NCI-H2196 (cell line): ENCODE measurements around the gene SPATA25.
A peak's percentile ranks its signal among the peaks of the same experiment; 100 is the strongest.

Experiments
- DNase-seq: peaks from one replicate; lab custom pipeline; 2025; ENCODE audit not compliant: unreplicated experiment; lab: John Stamatoyannopoulos, UW

Gene SPATA25

DNA sequence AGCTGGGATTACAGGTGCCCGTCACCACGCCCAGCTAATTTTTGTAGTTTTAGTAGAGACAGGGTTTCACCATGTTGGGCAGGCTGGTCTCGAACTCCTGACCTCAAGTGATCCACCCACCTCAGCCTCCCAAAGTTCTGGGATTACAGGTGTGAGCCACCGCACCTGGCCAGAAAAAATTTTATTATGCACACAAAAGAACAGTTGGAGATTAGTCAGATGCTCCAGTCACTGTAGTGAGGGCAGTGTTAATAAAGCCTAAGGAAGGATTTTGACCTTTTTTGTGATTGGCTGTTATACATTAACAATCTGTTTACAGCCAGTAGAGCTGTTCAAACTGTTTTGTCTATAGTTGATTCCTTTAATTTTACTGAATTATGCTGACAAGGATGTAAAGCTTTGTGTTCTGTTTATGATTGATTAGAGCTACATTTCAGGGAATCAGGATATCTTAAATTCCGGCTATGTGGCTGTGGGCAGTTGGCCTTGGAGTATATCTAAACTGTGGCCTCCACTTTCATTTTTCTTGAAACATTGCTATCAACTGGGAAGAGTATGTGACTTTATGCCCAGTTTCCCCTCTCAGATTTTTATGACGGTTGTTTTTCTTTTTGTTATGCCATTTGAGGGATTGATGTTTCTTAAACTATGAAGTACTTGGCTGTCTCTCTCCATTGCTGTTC is 20.1 kb downstream of the SPATA25 start:
- DNase-seq = no peak

DNA sequence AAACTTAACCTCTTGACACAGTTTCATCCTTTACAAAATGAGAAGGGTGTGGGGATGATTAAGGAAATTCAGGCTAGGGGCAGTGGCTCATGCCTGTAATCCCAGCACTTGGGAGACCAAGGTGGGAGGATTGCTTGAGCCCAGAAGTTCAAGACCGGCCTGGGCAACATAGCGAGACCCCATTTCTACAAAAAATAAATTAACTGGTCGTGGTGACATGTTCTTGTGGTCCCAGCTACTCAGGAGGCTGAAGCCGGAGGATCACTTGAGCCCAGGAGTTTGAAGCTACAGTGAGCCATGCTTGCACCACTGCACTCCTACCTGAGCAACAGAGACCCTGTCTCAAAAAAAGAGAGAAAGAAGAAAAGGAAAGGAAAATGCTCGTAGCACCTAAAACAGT is 21.0 kb downstream of the SPATA25 start:
- no peak for DNase-seq

DNA sequence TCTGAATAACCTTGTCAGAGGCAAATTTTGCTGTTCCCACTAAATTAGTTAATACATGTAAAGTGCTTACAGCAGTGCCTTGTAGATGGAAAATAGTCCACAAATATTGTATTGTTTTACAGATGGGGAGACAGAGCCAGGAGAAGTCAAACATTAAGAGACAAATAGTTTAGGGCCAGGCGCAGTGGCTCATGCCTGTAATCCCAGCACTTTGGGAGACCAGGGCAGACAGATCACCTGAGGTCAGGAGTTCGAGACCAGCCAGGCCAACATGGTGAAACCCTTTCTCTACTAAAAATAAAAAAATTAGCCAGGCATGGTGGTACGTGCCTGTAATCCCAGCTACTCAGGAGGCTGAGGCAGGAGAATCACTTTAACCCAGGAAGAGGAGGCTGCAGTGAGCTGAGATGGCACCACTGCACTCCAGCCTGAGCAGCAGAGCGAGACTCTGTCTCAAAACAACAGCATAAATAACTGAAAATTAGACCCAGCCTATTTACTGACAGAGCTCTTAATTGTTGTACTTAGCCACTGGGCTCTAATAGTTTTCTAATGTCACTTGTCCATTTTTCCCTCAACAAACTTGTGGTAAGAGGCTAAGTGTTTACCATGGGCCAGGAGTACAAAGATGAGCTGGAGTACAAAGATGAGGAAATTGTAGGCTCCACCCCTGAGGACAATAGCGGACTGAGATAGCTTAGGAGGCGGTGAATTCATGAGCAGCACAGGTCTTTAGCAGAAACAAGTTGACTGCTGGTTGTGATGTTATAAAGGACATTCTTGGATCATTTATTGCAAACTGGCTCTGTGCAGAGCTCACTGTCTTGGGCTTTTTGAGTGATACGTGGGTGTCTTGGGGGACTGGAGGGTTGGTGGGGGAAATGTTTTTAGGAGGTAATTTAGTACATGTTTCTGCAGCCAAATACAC is 23.6 kb downstream of the SPATA25 start:
- DNase-seq = no peak

DNA sequence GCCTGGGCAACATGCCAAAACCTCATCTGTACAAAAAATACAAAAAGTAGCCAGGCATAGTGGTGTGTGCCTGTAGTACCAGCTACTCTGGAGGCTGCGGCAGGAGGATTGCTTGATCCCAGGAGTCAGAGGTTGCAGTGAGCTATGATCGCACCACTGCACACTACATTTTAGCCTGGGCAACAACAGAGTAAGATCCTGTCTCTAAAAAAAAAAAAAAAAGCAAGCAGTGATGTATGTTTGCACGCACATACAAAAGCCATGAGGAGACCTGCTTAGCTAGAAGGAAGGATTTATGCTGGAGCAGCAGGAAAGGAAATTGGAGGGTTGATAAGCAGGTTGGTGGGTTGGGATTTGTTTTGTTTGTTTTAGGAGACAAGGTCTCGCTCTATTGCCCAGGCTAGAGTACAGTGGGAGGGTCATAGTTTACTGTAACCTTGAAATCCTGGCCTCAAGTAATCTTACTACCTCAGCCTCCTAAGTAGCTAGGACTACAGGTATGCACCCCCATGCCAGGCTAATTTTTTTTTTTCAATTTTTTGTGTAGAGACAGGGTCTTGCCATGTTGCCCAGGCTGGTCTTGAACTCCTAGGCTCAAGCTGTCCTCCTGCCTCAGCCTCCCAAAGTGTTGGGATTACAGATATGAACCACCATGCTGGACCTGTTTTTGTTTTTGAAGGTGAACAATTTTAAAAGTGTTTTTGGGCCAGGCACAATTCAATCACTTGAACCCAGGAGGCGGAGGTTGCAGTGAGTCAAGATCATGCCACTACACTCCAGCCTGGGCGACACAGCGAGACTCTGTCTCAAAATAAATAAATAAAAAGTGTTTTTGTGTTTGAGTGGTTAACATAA is 26.0 kb downstream of the SPATA25 start:
- peak; percentile 23 for DNase-seq

DNA sequence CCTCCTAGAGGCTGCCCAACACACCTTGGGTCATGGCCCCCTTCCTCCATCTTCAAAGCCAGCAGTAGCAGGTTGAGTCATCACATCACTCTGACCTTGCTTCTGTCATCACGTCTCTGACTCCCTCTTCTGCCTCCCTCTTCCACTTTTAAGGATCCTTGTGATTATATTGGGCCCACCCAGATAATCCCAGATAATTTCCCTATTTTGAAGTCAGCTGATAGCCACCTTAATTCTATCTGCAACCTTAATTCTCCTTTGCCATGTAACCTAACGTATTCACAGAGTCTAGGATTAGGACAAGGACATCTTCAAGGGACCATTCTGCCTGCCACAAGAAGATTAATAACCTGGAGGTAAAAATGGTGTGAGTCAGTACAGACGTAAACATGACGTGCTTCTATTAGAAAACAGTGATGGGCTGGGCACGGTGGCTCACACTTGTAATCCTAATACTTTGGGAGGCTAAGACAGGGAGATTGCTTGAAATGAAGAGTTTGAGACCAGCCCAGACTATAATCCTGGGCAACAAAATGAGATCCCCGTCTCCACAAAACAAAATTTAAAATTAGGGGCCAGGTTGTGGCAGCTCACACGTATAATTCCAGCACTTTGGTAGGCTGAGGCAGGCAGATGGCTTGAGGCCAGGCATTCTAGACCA is 26.7 kb downstream of the SPATA25 start:
- no peak for DNase-seq

DNA sequence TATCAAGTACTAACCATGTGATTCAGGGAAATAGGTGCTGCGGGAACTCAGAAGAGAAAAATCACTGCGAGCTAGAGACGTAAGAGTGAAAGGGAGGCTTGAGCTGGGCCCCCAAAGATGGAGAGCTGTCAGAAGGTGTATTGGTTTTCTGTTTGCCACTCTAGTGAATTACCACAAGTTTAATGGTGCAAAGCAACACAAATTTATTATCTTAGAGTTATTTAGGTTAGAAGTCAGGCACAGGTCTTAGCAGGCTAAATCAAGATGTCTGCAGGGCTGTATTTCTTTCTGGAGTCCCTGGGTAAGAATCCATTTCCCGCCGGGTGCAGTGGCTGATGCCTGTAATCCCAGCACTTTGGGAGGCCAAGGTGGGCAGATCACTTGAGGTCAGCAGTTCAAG is 27.5 kb downstream of the SPATA25 start:
- DNase-seq = no peak

DNA sequence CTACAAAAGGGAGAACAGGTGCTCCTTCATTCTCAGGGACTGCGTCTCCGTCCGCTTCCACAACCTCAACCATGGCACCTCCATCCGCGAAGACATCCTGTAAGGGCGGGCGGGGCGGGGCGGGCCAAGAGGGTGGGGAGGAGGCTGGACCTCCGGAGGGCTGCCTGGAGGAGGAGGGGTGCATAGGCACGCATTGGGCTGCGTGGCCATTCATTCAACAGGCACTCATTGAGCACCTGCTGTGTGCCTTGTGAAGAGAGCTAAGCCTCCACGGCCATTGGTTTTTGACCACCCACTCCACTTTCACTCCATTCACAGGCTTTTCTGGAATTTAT is 29.6 kb downstream of the SPATA25 start:
- no peak for DNase-seq

DNA sequence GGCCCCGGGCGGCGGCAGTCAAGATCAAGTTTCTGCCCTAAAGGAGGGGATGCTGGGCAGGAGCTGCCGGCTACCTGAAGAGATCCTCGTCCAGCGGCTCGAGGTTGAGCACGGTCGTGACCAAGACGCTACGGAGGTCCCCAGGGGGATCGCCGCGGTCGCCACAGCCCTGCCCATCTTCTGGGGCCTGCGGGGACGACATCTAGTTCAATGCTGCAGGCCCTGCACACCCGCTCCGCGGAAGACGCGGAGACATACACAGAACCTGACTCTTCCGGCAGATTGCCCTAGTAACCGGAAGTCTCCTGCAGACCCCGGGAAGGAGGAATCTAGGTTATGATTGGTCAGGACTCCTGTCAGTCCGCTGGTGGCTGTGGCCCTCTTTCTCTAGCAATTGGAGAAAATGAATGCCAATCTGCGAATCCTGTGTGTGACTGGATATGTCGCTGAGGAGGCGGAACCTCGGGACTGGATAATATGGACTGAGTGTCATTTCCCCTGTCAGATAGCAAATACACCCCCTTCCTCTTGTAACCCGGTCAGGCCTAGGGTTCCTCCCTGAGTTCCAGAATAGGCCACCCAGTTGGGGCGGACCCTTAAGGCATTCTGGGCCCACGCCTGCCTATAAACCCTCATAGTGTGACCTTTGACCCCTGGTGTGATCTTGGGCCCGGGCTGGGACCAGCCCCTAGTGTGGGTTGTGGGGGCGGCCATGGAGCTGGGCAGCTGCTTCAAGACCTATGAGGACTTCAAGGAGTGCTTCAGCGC is 30.1 kb downstream of the SPATA25 start, which contains the start of the genes ACOT8 and ZSWIM3:
Gene ACOT8, minus strand, starts transcription at position 279 of the 768 bp plus-strand sequence. Its CDS starts 77 bp downstream, at position 202.
Gene ZSWIM3, plus strand, starts transcription at position 501 of the 768 bp plus-strand sequence. Its CDS starts 212 bp downstream, at position 713.
- DNase-seq = peak; percentile 100

DNA sequence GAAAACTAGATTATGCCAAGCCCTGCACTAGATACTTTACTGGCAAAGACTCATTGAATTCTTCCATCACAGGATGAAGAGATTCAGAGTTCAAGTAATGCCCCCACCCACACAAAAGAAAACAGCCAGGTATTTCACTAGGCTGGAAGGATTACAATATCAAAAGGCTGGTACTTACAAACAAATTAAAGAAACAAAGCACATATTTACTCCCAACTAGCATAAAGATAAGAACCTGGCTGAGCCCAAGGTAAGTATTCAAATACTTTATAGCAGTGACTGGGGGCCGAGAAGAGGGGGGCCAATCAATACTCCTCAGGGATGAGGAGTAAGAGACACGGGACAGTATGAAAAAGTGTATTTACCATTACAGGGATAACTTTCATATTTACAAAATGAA is 33.9 kb downstream of the SPATA25 start:
- DNase-seq = no peak

DNA sequence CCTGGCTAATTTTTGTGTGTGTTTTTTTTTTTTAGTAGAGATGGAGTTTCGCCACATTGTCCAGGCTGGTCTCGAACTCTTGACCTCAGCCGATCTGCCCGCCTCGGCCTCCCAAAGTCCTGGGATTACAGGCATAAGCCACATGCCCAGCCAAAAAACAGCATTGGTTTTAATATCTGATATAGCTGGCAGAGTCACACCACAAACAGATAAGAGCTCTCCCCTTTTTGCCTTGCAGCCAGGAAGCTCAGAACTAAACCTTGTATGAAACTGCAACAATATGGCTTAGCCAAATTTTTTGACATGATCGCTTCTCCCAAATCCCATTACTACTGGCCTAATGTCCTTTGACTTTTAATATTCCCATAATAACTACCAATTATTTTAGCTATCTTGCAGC is 35.1 kb downstream of the SPATA25 start:
- no peak for DNase-seq

DNA sequence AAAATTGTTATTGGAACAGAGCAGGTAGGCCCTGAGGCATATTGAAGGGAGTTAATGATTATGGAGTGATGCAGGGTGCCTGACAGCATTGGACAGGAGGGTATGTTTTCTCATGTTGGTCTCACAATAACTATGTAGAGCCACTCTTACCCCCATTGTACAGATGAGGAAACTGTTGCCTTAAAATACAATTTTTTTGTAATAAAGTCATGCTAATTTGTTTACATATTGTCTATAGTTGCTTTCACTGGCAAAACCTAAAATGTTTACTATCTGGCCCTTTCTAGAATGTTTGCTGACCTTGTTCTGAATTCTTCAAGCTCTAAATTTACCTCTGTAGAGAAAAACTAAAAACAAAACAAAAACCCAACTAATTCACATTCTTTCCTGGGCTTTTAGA is 35.9 kb downstream of the SPATA25 start:
- DNase-seq = no peak

DNA sequence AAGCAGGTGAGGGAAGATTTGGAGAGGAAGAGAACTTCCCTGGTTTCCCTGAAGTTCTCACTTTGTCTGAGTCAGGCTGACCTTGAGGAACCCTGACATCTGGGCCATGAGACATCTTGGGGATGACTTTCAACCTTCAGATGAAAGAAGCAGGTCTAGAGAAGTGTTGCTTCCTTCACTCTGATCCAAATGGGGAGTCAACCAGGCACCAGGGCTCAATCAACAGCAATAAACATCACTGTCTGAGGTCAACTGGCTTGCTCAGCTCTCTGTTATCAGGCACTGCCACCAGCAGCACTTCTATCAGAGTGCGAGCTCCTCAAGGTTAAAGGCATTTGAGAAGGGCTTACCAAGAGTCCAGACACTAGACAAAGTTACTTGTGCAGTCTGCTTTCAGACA is 36.5 kb downstream of the SPATA25 start:
- no peak for DNase-seq

DNA sequence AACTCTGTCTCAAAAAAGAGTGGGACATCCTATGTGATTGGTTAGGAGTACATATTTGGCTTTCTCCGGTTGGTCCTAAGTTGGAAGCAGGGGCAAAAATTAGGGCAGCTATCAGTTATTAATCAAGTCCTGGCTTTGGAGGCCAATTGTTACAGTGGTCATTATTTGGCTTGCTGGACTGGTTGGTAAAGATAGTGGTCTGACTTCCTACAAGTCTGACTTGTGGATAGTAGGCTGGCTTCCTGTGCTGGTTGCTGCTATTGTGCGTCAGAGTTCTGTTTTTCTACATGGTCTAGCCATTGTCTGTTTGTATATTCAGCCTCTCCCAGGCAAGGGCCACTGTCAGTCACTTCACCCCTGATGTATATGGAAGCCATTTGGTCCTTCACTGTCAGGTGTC is 37.2 kb downstream of the SPATA25 start:
- no peak for DNase-seq

DNA sequence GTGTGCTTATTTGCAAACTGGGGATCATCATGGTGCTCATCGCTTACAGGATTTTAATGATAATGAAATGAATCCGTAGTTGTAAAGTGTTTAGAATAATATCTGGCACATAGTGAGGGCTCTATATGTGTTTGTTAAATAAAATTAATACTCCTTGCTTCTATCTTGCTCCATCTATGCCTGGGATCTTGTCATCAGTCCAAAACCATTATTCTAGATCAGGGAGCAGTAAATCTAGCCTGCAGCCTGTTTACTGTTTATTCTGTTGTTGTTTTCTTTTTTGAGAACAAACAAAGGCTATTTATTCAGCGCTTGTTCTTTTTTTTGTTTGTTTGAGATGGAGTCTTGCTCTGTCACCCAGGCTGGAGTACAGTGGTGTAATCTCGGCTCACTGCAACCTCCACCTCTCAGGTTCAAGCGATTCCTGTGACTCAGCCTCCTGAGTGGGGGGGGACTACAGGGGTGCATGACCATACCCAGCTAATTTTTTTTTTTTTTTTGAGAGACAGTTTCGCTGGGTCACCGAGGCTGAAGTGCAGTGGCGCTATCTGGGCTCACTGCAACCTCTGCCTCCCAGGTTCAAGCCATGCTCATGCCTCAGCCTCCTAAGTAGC is 38.3 kb downstream of the SPATA25 start:
- DNase-seq = no peak

DNA sequence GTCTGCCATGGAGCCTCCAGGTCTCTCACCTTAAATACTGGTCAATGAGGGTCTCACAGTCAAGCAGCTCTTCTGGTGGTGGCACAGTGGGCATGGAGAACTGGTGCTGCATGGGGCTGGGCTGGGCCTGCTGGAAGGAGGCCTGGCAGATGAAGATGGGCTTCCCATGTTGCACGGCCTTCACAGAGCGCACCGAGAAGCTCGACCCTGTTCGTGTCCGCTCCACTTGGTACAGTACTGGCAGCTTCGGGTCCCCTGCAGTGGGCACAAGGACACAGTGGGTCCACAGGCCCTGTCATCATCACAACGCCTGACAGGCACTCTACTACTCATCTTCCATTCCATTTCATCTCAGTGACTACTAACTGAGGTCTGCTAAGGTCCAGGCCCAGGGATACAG is 39.0 kb downstream of the SPATA25 start:
- no peak for DNase-seq

DNA sequence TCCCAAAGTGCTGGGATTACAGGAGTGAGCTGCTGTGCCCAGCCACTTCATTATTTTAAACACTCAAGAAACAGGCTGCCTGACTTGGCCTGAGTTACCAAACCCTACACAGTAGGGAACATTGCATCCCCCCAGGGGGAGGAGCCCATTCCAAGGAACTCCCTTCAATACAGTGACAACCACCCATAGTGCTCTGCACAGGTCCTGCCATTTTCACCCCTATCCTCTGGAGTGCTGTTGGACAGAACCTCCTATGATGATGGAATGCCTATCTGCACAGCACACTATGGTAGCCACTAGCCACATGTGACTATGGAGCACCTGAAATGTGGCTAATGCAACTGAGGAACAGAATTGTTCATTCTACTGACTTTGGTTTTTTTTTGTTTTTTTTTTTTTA is 42.0 kb downstream of the SPATA25 start:
- no peak for DNase-seq

DNA sequence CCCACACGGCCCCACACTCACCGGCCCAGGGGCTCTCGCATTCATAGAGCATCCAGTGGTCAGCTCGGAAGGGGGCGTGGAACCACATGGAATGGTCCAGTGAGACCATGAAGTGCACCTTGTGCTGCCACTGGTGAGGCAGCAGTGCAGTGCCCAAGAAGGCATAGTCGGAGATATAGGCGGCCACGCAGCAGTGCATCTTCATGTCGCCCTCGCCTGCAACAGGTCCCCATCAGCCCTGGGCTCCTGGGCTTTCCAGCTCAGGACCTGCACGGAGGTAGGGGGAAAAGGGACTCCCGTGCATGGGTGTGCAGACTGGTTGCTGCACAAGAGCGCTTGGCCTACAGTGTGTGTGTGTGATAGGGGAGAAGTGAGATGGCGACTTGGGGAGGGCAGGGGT is 43.9 kb downstream of the SPATA25 start:
- no peak for DNase-seq

DNA sequence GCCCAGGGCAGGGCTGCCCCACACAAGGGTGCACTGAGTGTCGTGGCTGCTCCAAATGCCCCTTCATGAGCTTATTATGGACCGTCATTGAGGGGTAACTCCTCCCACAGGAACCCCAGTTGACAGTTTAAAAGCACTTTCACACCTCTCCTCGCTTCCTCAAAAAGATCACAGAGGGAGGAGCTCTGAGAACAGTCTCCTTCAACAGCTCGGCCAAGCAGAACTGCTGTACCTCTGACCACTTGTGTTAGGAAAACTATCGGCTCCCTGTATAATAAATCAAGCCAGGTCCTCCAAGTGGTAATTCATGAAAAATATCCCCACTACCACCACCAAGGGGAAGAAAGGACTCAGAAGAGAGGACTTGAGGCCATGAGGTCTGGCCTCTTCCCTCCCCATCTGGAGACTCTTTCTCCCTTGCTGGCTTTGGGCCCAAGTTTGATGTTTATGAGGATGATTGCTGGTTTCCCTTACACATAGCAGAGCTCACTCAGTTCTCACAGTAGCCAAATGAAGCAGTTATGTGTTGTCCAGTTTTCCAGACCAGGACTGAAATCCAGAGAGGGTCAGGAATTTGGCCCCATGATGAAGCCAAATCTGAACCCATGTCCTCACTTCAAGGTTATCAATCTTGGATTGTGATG is 45.1 kb downstream of the SPATA25 start:
- no peak for DNase-seq
